Mesenchymal stem cell (in vitro differentiated cells and primary cell): Measurements from ENCODE around the gene TMEM143.

Experiments
- DNase-seq: peaks from one replicate; pipeline ENCODE4 v3.0.0-alpha.2; 2013
- H2AFZ ChIP-seq: one replicate; pipeline ENCODE4 v1.6.1; 2013; ENCODE audit warnings: low read depth, mild to moderate bottlenecking, control low read depth, inconsistent platforms, low read length, moderate library complexity
- H2AK5ac ChIP-seq: 2 replicates; pipeline ENCODE4 v1.6.1; 2013; ENCODE audit warnings: low read length, moderate library complexity, mild to moderate bottlenecking, inconsistent platforms; ENCODE audit not compliant: severe bottlenecking
- H2BK120ac ChIP-seq: one replicate; pipeline ENCODE4 v1.6.1; 2013; ENCODE audit warnings: low read depth, mild to moderate bottlenecking, inconsistent platforms, low read length, moderate library complexity
- H2BK12ac ChIP-seq, 2 experiments: one replicate each; pipeline ENCODE4 v1.6.1; 2013; ENCODE audit warnings: inconsistent platforms in 2 of 2, low read length in 2 of 2, mild to moderate bottlenecking in 2 of 2, moderate library complexity in 2 of 2, control low read depth in 1 of 2
- H2BK15ac ChIP-seq: one replicate; pipeline ENCODE4 v1.6.1; 2013; ENCODE audit warnings: mild to moderate bottlenecking, low read depth, inconsistent platforms; ENCODE audit not compliant: poor library complexity, severe bottlenecking
- H2BK5ac ChIP-seq: 2 replicates; pipeline ENCODE4 v1.6.1; 2013; ENCODE audit warnings: low read depth, mild to moderate bottlenecking, low read length, control low read depth, inconsistent platforms; ENCODE audit not compliant: poor library complexity, severe bottlenecking
- H3K14ac ChIP-seq, 2 experiments: one replicate each; pipeline ENCODE4 v1.6.1; 2013; ENCODE audit warnings: inconsistent platforms in 2 of 2, low read length in 2 of 2, control low read depth in 1 of 2, mild to moderate bottlenecking in 1 of 2, moderate library complexity in 1 of 2
- H3K18ac ChIP-seq, 2 experiments: one replicate each; pipeline ENCODE4 v1.6.1; 2013; ENCODE audit warnings: inconsistent platforms in 2 of 2, low read length in 2 of 2, control low read depth in 1 of 2, low read depth in 1 of 2, mild to moderate bottlenecking in 1 of 2
- H3K23ac ChIP-seq, 2 experiments: one replicate each; pipeline ENCODE4 v1.6.1; 2013; ENCODE audit warnings: inconsistent platforms in 2 of 2, low read length in 2 of 2, mild to moderate bottlenecking in 2 of 2, moderate library complexity in 2 of 2, control low read depth in 1 of 2
- H3K27ac ChIP-seq: 2 replicates; pipeline ENCODE4 v1.5.1; 2013; ENCODE audit warnings: mild to moderate bottlenecking, moderate library complexity, low read length, control low read depth, inconsistent platforms; ENCODE audit not compliant: poor library complexity, severe bottlenecking
- H3K27me3 ChIP-seq, 2 experiments: 2 replicates each; pipeline versions ENCODE4 v1.6.1 to v1.7.0; 2013; ENCODE audit warnings: low read length in 2 of 2, mild to moderate bottlenecking in 2 of 2, moderate library complexity in 2 of 2, control low read depth in 1 of 2, inconsistent platforms in 1 of 2; ENCODE audit not compliant: control insufficient read depth in 1 of 2, insufficient read depth in 1 of 2
- H3K36me3 ChIP-seq, 2 experiments: 2 replicates each; pipeline versions ENCODE4 v1.6.1 to v1.7.0; 2013; ENCODE audit warnings: low read length in 2 of 2, control low read depth in 1 of 2, inconsistent platforms in 1 of 2, low read depth in 1 of 2, mild to moderate bottlenecking in 1 of 2; ENCODE audit not compliant: insufficient read depth in 2 of 2, control insufficient read depth in 1 of 2
- H3K4ac ChIP-seq, 2 experiments: one replicate each; pipeline ENCODE4 v1.6.1; 2013; ENCODE audit warnings: inconsistent platforms in 2 of 2, low read length in 2 of 2, mild to moderate bottlenecking in 2 of 2, moderate library complexity in 2 of 2, control low read depth in 1 of 2, low read depth in 1 of 2
- H3K4me1 ChIP-seq: 2 replicates; pipeline ENCODE4 v1.6.1; 2013; ENCODE audit warnings: low read depth, low read length, control low read depth; ENCODE audit not compliant: control insufficient read depth, insufficient read depth
- H3K4me2 ChIP-seq: 2 replicates; pipeline ENCODE4 v1.6.1; 2013; ENCODE audit warnings: low read length, mild to moderate bottlenecking, inconsistent platforms; ENCODE audit not compliant: poor library complexity, severe bottlenecking
- H3K4me3 ChIP-seq, 2 experiments: 2 replicates each; pipeline versions ENCODE4 v1.5.1 to v1.7.0; 2013; ENCODE audit warnings: low read length in 2 of 2, mild to moderate bottlenecking in 2 of 2, control low read depth in 1 of 2, low read depth in 1 of 2; ENCODE audit not compliant: insufficient read depth in 1 of 2
- H3K79me1 ChIP-seq: replicated peaks from 2 replicates; pipeline ENCODE4 v1.6.1; 2013; ENCODE audit warnings: mild to moderate bottlenecking, control low read depth, low read length, inconsistent platforms; ENCODE audit not compliant: poor library complexity, severe bottlenecking
- H3K9ac ChIP-seq: 2 replicates; pipeline ENCODE4 v1.7.0; 2013; ENCODE audit warnings: mild to moderate bottlenecking, low read length, moderate library complexity
- H3K9me3 ChIP-seq: 2 replicates; pipeline ENCODE4 v1.7.0; 2013; ENCODE audit warnings: mild to moderate bottlenecking, low read length; ENCODE audit not compliant: control insufficient read depth
- H4K8ac ChIP-seq: one replicate; pipeline ENCODE4 v1.6.1; 2013; ENCODE audit warnings: inconsistent platforms, mild to moderate bottlenecking, low read length, moderate library complexity
- H4K91ac ChIP-seq: one replicate; pipeline ENCODE4 v1.6.1; 2013; ENCODE audit warnings: mild to moderate bottlenecking, low read length, inconsistent platforms
- WGBS: methylation state at CpG from one replicate; pipeline ENCODE4 v1.1.7; 2013; ENCODE audit warnings: mixed read lengths; 5-methylcytosine and 5-hydroxymethylcytosine counted together

TMEM143 gene

DNA sequence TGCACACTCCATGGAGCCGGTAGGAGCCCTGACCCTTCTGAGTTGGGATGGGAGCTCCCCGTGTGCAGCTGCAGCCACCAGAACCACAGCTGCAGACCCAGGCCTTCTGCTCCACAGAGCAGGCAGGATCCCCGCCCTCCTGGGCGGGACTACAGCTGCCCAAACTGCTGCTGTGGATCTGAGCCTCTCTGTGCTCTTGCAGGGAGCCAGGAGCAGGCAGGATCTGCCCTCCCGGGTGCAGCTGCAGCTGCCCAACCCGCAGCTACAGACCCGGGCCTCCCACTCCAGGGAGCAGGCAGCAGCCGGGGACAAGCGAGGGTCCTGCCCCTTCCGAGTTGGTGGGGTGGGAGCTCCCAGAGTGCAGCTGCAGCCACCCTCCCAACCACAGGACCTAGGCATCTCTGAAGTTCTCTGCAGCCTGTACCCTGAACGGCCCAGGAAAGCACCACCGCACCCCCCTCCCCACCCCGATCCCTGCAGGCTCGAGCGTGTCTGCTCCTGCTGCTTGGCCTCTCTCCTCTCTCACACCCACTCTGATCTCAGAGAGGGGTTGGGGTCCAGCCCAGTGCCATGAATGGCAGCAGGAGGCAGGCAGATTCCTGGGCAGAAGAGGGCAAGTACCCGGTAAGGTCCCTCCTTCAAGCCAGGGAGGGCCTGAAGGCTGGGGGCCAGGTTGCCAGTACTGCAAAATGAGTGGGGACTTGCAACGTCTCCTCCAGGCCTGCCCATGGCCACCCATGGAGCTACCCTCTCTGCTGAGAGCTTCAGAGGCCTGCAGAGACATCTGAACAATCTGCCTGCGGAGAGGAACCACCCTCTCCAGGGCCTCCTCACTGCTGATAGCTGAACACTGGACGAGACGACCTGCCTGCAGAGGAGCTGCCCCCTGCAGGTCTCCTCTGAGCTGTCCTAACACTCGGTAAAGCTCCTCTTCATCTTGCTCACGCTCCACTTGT lies 54.8 kb downstream of the TMEM143 start:
- Histone ChIP-seq H3K14ac (no peak overlapping the region), H3K4me2 (no peak overlapping the region), H2BK120ac (no peak overlapping the region), H4K8ac (peak overlapping the region; percentile 62), H3K27ac (peak overlapping the region; percentile 59), H4K91ac (peak overlapping the region; percentile 37), H3K4ac (no peak overlapping the region), H3K18ac (peak overlapping the region; percentile 29 to 32), H3K27me3 (peaks cover 5 to 21% of the 10 kb centered on the region in 2 experiments), H2AFZ (no peak overlapping the region), H3K9ac (no peak overlapping the region), H2BK5ac (no peak overlapping the region), H3K23ac (no peak overlapping the region), H2AK5ac (no peak overlapping the region), H3K4me3 (no peak overlapping the region), H3K79me1 (no peaks in the 10 kb centered on the region), H2BK15ac (no peak overlapping the region), H3K9me3 (no peaks in the 10 kb centered on the region), H2BK12ac (peak overlapping the region in 1 of 2 experiments; percentile 38), H3K4me1 (peaks cover 13% of the 10 kb centered on the region), H3K36me3 (no peaks in the 10 kb centered on the region)
- peak; percentile 33 for DNase-seq
- 62% methylated on average over 22 of the region's 22 CpGs for WGBS

DNA sequence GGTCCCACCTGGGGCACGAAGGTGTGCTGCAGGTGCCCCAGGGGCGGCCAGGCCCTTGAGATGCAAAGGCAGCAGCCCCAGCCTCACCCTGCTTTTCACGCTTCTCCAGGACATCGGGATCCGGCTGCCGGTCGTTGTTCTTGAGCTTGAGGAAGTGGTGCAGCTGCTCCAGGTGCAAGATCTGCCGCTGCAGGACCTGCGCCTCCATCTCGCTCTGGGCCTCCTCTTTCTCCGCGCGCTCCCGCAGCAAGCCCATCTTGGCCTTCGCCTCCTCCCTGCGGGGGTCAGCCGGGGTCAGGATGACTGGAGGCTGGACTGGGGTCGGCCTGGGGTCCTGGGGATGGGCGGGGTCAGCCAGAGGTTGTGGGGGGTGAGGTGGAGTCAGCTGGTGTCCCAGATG lies 59.9 kb downstream of the TMEM143 start:
- H3K14ac ChIP-seq, result no peak overlapping the region
- no peaks in the 10 kb centered on the region for H3K36me3 ChIP-seq
- H3K18ac ChIP-seq, result no peak overlapping the region
- H4K8ac ChIP-seq, result no peak overlapping the region
- no peak overlapping the region for H3K27ac ChIP-seq
- peak overlapping the region; percentile 41 for H4K91ac ChIP-seq
- no peak overlapping the region for H3K4me2 ChIP-seq
- no peak overlapping the region for H2BK5ac ChIP-seq
- no peak overlapping the region for H2BK15ac ChIP-seq
- no peak overlapping the region for H3K23ac ChIP-seq
- no peak overlapping the region for H2AK5ac ChIP-seq
- 83% methylated on average over 19 of the region's 19 CpGs for WGBS
- peaks cover 25 to 39% of the 10 kb centered on the region in 2 experiments for H3K27me3 ChIP-seq
- no peak overlapping the region for H2AFZ ChIP-seq
- H3K4me1 ChIP-seq, result peaks cover 7% of the 10 kb centered on the region
- no peak overlapping the region for H2BK12ac ChIP-seq
- H3K9me3 ChIP-seq, result peaks cover 2% of the 10 kb centered on the region
- H3K4me3 ChIP-seq, result no peak overlapping the region
- no peak overlapping the region for H3K9ac ChIP-seq
- no peak overlapping the region for H3K4ac ChIP-seq
- no peaks in the 10 kb centered on the region for H3K79me1 ChIP-seq
- H2BK120ac ChIP-seq, result no peak overlapping the region
- DNase-seq, result no peak

- no peak overlapping the region for H3K23ac ChIP-seq
- no peak overlapping the region for H3K9ac ChIP-seq
- DNase-seq, result no peak
- H3K36me3 ChIP-seq, result no peaks in the 10 kb centered on the region
- H3K14ac ChIP-seq, result no peak overlapping the region
- no peak overlapping the region for H4K8ac ChIP-seq
- 84% methylated on average over 13 of the region's 13 CpGs for WGBS
- no peak overlapping the region for H3K18ac ChIP-seq
- H3K4me3 ChIP-seq, result no peak overlapping the region
- H3K4ac ChIP-seq, result no peak overlapping the region
- peaks cover 2% of the 10 kb centered on the region for H3K9me3 ChIP-seq
- H2BK15ac ChIP-seq, result no peak overlapping the region
- H2BK120ac ChIP-seq, result no peak overlapping the region
- H4K91ac ChIP-seq, result peak overlapping the region; percentile 41
- H3K27me3 ChIP-seq, result peaks cover 25 to 39% of the 10 kb centered on the region in 2 experiments
- no peak overlapping the region for H2AFZ ChIP-seq
- no peak overlapping the region for H2AK5ac ChIP-seq
- no peak overlapping the region for H3K27ac ChIP-seq
- H3K79me1 ChIP-seq, result no peaks in the 10 kb centered on the region
- no peak overlapping the region for H3K4me2 ChIP-seq
- no peak overlapping the region for H2BK12ac ChIP-seq
- H2BK5ac ChIP-seq, result no peak overlapping the region
- H3K4me1 ChIP-seq, result peaks cover 3% of the 10 kb centered on the region
Measured at GRCh38 chr19:48303367-48303766, 60.4 kb downstream of the TMEM143 start.

DNA sequence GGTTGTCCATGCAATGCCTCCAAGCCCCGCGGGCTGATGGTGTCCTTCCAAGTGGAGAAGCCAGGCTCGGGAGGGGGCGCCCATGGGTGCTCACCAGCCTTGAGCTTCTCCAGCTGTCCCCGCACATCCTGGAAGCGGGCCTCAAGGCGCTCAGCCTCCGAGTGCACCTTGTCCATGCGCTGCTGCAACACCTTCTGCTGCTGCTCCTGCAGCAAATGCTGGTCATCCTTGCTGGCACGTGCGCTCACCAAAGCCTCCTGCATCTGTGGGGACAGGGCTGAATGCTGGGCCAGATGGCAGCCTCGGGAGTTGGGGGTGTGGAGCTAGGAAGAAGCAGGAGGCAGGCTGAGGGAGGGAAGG lies 61.2 kb downstream of the TMEM143 start:
- Histone ChIP-seq H4K8ac (no peak overlapping the region), H3K9me3 (peaks cover 2% of the 10 kb centered on the region), H3K14ac (no peak overlapping the region), H3K23ac (no peak overlapping the region), H3K79me1 (no peaks in the 10 kb centered on the region), H2BK12ac (no peak overlapping the region), H2AK5ac (no peak overlapping the region), H2AFZ (no peak overlapping the region), H2BK5ac (no peak overlapping the region), H3K18ac (no peak overlapping the region), H3K27me3 (peaks cover 25 to 39% of the 10 kb centered on the region in 2 experiments), H3K4ac (peak overlapping the region in 1 of 2 experiments; percentile 73), H3K4me3 (no peak overlapping the region), H2BK120ac (no peak overlapping the region), H3K27ac (no peak overlapping the region), H4K91ac (no peak overlapping the region), H3K9ac (no peak overlapping the region), H2BK15ac (no peak overlapping the region), H3K36me3 (no peaks in the 10 kb centered on the region), H3K4me1 (peaks cover 3% of the 10 kb centered on the region), H3K4me2 (no peak overlapping the region)
- DNase-seq, result no peak
- WGBS, result 89% methylated on average over 12 of the region's 12 CpGs
